Ishikawa (cell line): ENCODE data around the gene TRPC3.

Experiments used
- CREB1 ChIP-seq: IDR thresholded peaks from 2 replicates; pipeline ENCODE4 v1.6.1; 2012; ENCODE audit warnings: low read depth
- EP300 ChIP-seq: IDR thresholded peaks from 2 replicates; pipeline ENCODE4 v1.6.1; 2012; ENCODE audit warnings: borderline replicate concordance
- FOXM1 ChIP-seq: IDR thresholded peaks from 2 replicates; pipeline ENCODE4 v1.6.1; 2012; ENCODE audit warnings: low read depth, borderline replicate concordance
- TAF1 ChIP-seq: IDR thresholded peaks from 2 replicates; pipeline ENCODE4 v1.6.1; 2012; ENCODE audit warnings: low read depth, mild to moderate bottlenecking
- TCF12 ChIP-seq: IDR thresholded peaks from 2 replicates; pipeline ENCODE4 v1.6.1; 2012; ENCODE audit warnings: low read depth
- TEAD4 ChIP-seq: IDR thresholded peaks from 2 replicates; pipeline ENCODE4 v1.6.1; 2012
- ZBTB7A ChIP-seq: IDR thresholded peaks from 2 replicates; pipeline ENCODE4 v1.6.1; 2012; ENCODE audit warnings: low read depth
- TF ChIP-seq, protein P1 (sequence below): IDR thresholded peaks from 2 replicates; pipeline ENCODE4 v1.6.1; 2012; ENCODE audit warnings: low read depth, mild to moderate bottlenecking

DNA sequence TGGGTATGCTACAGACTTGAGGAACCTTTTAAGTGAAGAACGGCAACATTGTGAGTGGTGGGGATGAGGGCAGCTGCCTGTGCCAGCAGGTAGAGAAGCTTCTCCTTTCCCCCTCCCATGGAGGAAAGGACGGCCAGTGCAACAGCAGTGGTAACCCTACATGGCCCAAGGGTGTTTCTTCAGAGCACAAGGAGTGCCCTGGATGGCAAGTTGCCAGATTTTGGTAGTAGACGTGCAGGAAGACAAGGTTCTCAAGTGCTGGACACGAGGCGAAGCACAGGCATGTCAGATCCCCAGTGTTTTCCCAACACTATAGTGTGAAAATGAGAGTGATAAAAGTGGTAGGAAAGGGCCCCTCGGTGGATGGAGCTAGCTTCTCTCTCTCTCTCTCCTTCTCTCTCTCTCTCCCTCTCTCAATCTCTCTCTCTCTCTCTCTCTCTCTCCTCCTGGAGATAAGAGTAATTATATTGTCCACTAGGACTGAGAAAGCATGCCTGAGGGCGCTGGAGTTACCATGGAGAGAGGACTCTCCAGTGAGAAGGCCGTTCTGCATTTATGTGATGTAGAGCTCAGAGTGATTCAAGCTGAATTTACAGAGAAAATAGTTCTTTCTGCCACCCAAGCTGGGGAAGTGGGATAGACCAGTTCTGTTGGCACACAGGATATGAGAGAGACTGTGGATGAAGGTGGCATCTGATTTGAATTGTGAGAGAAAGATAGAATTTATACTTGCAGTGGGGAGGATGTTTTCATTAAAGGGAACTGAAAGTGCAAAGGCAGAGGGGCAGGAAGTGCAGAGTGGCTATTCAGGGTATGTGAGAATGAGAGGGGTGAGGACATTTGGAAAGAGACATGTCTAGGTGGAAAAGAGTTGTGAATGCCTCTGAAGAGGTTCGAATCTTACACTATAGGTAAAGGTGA lies 25.7 kb upstream of the TRPC3 start:
- TF ChIP-seq FOXM1, result no peak
- TF ChIP-seq EP300, result no peak
- TF ChIP-seq, protein P1, sequence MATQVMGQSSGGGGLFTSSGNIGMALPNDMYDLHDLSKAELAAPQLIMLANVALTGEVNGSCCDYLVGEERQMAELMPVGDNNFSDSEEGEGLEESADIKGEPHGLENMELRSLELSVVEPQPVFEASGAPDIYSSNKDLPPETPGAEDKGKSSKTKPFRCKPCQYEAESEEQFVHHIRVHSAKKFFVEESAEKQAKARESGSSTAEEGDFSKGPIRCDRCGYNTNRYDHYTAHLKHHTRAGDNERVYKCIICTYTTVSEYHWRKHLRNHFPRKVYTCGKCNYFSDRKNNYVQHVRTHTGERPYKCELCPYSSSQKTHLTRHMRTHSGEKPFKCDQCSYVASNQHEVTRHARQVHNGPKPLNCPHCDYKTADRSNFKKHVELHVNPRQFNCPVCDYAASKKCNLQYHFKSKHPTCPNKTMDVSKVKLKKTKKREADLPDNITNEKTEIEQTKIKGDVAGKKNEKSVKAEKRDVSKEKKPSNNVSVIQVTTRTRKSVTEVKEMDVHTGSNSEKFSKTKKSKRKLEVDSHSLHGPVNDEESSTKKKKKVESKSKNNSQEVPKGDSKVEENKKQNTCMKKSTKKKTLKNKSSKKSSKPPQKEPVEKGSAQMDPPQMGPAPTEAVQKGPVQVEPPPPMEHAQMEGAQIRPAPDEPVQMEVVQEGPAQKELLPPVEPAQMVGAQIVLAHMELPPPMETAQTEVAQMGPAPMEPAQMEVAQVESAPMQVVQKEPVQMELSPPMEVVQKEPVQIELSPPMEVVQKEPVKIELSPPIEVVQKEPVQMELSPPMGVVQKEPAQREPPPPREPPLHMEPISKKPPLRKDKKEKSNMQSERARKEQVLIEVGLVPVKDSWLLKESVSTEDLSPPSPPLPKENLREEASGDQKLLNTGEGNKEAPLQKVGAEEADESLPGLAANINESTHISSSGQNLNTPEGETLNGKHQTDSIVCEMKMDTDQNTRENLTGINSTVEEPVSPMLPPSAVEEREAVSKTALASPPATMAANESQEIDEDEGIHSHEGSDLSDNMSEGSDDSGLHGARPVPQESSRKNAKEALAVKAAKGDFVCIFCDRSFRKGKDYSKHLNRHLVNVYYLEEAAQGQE, result no peak
- TF ChIP-seq TAF1, result no peak
- no peak for TF ChIP-seq TEAD4
- no peak for TF ChIP-seq TCF12
- TF ChIP-seq CREB1, result no peak
- TF ChIP-seq ZBTB7A, result no peak
